ENCODE results near the gene INSL4.
A peak's percentile ranks its signal among the peaks of the same experiment; 100 is the strongest.

Gene INSL4

DNA sequence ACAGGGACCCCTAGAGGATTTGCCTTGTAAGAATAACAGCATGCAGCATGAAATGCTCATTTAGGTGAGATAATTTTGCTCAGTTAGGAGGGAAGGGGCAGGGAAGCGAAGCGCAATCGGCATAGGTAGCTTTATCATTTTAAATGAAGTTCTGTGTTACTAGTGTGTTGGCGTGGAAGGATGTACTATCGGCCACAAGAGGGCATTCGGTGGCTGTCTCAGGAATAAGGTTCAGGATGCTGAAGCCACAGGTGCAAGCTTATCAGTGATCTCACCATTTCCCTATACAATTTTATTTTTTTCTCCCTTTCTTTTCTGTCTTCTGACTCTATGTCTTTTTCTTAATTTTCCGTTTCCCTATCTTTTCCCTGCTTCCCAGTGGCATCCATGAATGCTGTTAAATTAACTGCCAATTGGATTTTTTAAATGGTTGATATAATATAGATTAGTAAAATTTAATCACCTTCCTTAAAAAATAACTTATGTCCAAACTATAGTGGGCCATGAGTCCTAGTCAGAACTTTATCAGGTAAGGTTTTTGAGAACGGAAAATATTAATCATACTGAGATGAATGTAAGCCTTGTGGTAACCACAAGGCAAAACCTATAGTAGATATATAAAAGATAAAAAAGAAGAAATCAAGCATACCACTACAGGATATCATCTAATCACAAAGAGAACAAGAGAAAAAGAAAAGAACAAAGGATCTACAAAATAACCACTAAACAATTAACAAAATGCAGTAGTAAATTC, 44.6 kb upstream of the INSL4 start:
- H3K9ac ChIP-seq (ENCODE audit: low read length), result no peak overlapping the region
- H3K27me3 ChIP-seq (ENCODE audit: low read length), result no peaks in the 10 kb centered on the region
- no peaks in the 10 kb centered on the region for H3K79me2 ChIP-seq (ENCODE audit: insufficient read depth, low read length)
- no peak for TF ChIP-seq EZH2phosphoT487 (conservative IDR thresholded peaks at IDR 0.05; ENCODE audit: low read length)
- TF ChIP-seq, protein P1, sequence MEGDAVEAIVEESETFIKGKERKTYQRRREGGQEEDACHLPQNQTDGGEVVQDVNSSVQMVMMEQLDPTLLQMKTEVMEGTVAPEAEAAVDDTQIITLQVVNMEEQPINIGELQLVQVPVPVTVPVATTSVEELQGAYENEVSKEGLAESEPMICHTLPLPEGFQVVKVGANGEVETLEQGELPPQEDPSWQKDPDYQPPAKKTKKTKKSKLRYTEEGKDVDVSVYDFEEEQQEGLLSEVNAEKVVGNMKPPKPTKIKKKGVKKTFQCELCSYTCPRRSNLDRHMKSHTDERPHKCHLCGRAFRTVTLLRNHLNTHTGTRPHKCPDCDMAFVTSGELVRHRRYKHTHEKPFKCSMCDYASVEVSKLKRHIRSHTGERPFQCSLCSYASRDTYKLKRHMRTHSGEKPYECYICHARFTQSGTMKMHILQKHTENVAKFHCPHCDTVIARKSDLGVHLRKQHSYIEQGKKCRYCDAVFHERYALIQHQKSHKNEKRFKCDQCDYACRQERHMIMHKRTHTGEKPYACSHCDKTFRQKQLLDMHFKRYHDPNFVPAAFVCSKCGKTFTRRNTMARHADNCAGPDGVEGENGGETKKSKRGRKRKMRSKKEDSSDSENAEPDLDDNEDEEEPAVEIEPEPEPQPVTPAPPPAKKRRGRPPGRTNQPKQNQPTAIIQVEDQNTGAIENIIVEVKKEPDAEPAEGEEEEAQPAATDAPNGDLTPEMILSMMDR (IDR thresholded peaks at IDR 0.05; ENCODE audit: insufficient read depth, low read length, poor library complexity, severe bottlenecking), result peak; percentile 69
- H3K9me3 ChIP-seq (ENCODE audit: insufficient read depth, low read length), result no peaks in the 10 kb centered on the region
- no peaks in the 10 kb centered on the region for H4K20me1 ChIP-seq (ENCODE audit: low read depth, low read length)
- no peak overlapping the region for H3K4me3 ChIP-seq (ENCODE audit: insufficient read depth, low read length, poor library complexity, severe bottlenecking)
- H3K4me2 ChIP-seq (ENCODE audit: low read depth, low read length, poor library complexity, severe bottlenecking), result no peak overlapping the region
- H3K9me2 ChIP-seq (replicated peaks; ENCODE audit: insufficient read depth, low read length), result no peaks in the 10 kb centered on the region
- no peak overlapping the region for H2AFZ ChIP-seq (ENCODE audit: low read depth, low read length, severe bottlenecking)
- no peak overlapping the region for H3K27ac ChIP-seq (ENCODE audit: low read depth, low read length)
- no peaks in the 10 kb centered on the region for H3F3A ChIP-seq (ENCODE audit: insufficient read depth)
- no peaks in the 10 kb centered on the region for H3K36me3 ChIP-seq (ENCODE audit: low read length)

DNA sequence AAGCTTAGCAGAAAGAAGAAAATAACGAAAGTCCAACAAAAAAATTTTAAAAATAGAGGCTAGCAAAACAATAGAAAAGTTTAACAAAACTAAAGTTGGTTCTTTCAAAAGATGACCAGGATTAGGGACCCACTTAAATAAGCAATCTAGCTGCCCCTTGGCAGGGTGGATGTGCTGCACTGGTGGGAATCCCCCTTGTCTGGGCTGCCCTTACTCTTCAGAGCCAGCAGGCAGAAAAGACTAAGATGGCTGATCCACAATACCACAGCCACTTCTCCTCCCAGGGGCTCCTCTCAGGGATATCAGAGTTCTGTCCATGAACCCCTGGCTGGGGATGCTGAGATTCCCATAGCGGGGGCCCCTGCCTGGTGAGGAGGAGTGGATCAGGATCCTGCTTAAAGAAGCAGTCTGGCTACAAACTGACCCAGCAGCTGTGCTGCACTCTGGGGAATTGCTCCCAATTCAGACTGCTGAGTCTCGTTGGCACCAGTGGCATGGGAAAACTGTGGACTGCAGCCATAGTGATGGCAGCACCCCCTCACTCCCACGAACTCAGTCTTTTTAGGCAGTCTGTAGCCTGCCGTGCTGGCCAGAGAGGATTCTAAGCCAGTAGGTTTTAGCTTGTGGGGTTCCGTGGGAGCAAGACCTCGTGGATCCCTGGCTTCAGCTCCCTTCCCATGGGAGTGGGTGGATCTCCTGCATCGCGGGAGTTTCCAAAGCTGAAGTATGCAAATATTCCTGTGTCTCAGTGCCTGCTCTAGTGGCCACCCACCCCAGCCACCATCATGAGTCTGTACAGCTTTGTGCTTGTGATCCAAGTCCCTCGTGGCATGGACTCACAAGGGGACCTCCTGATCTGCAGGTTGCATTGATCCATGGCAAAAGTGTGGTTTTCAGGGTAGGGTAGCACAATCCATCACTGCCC, 42.9 kb upstream of the INSL4 start:
- no peak overlapping the region for H3K27ac ChIP-seq (ENCODE audit: low read depth, low read length)
- no peak overlapping the region for H3K4me2 ChIP-seq (ENCODE audit: low read depth, low read length, poor library complexity, severe bottlenecking)
- H3K9me3 ChIP-seq (ENCODE audit: insufficient read depth, low read length), result no peaks in the 10 kb centered on the region
- no peaks in the 10 kb centered on the region for H3K9me2 ChIP-seq (replicated peaks; ENCODE audit: insufficient read depth, low read length)
- no peaks in the 10 kb centered on the region for H3K36me3 ChIP-seq (ENCODE audit: low read length)
- no peaks in the 10 kb centered on the region for H3F3A ChIP-seq (ENCODE audit: insufficient read depth)
- no peaks in the 10 kb centered on the region for H3K79me2 ChIP-seq (ENCODE audit: insufficient read depth, low read length)
- no peak for TF ChIP-seq EZH2phosphoT487 (conservative IDR thresholded peaks at IDR 0.05; ENCODE audit: low read length)
- TF ChIP-seq, protein P1 (IDR thresholded peaks at IDR 0.05; ENCODE audit: insufficient read depth, low read length, poor library complexity, severe bottlenecking), result no peak
- H3K4me3 ChIP-seq (ENCODE audit: insufficient read depth, low read length, poor library complexity, severe bottlenecking), result no peak overlapping the region
- no peak overlapping the region for H3K9ac ChIP-seq (ENCODE audit: low read length)
- H2AFZ ChIP-seq (ENCODE audit: low read depth, low read length, severe bottlenecking), result no peak overlapping the region
- H3K27me3 ChIP-seq (ENCODE audit: low read length), result no peaks in the 10 kb centered on the region
- no peaks in the 10 kb centered on the region for H4K20me1 ChIP-seq (ENCODE audit: low read depth, low read length)

DNA sequence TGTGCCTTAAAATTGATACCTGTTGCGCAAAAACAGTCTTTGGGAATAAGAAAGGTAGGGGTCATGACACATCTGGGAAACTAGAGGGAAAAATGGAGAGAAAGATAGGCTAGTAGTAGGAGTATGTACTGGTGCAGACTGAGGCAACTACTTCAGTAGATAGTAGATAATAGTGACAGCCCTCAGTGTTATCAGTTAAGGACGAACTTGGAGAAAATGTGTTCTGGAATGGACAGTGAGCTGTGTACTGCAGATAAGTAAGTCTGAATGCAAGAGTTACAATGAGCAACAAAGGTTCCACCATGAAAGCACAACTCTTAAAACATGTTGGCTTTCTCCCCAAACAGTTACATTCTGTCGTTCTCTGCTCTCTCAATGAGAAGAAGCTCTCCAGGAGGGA, 39.2 kb upstream of the INSL4 start:
- no peak overlapping the region for H2AFZ ChIP-seq (ENCODE audit: low read depth, low read length, severe bottlenecking)
- no peak overlapping the region for H3K27ac ChIP-seq (ENCODE audit: low read depth, low read length)
- no peaks in the 10 kb centered on the region for H3K36me3 ChIP-seq (ENCODE audit: low read length)
- H3K9me2 ChIP-seq (replicated peaks; ENCODE audit: insufficient read depth, low read length), result no peaks in the 10 kb centered on the region
- H3K4me3 ChIP-seq (ENCODE audit: insufficient read depth, low read length, poor library complexity, severe bottlenecking), result no peak overlapping the region
- H3K79me2 ChIP-seq (ENCODE audit: insufficient read depth, low read length), result no peaks in the 10 kb centered on the region
- no peaks in the 10 kb centered on the region for H3K9me3 ChIP-seq (ENCODE audit: insufficient read depth, low read length)
- H3F3A ChIP-seq (ENCODE audit: insufficient read depth), result no peaks in the 10 kb centered on the region
- H3K4me2 ChIP-seq (ENCODE audit: low read depth, low read length, poor library complexity, severe bottlenecking), result no peak overlapping the region
- no peak overlapping the region for H3K9ac ChIP-seq (ENCODE audit: low read length)
- no peaks in the 10 kb centered on the region for H4K20me1 ChIP-seq (ENCODE audit: low read depth, low read length)
- TF ChIP-seq, protein P1 (IDR thresholded peaks at IDR 0.05; ENCODE audit: insufficient read depth, low read length, poor library complexity, severe bottlenecking), result no peak
- no peak for TF ChIP-seq EZH2phosphoT487 (conservative IDR thresholded peaks at IDR 0.05; ENCODE audit: low read length)
- no peaks in the 10 kb centered on the region for H3K27me3 ChIP-seq (ENCODE audit: low read length)
